ENCODE data around the gene ATG10. TPM values are rescaled to one million over a fixed set of nuclear protein-coding genes. Genes with fewer than 3 reads are reported as not detected.
A peak's percentile ranks its signal among the peaks of the same experiment; 100 is the strongest.

ATG10 gene
- polyA plus RNA-seq, 6 donors from 2014 or later: 3.9 to 14.5 (median 6.5) TPM

GRCh38 chr5:82217917-82218316, 246.1 kb downstream of the ATG10 start:
- peaks cover 0 to 5% of the 10 kb centered on the region in 2 donors for H3K36me3 Mint-ChIP-seq
- H3K27me3 Mint-ChIP-seq: no peaks in the 10 kb centered on the region
- H3K9me3 Mint-ChIP-seq: no peaks in the 10 kb centered on the region
- ATAC-seq (ENCODE audit: low read depth in 2 of 2): no peak
- no peak overlapping the region for H3K4me3 Mint-ChIP-seq
- DNase-seq: no peak
- no peaks in the 10 kb centered on the region for H3K4me1 Mint-ChIP-seq
- H3K27ac Mint-ChIP-seq: peak overlapping the region in 1 of 6 donors; percentile 76

- Mint-ChIP-seq H3K9me3 (no peaks in the 10 kb centered on the region), H3K4me3 (no peak overlapping the region), H3K4me1 (no peaks in the 10 kb centered on the region), H3K27me3 (no peaks in the 10 kb centered on the region), H3K27ac (peak overlapping the region in 1 of 6 donors; percentile 4), H3K36me3 (peaks cover 0 to 5% of the 10 kb centered on the region in 2 donors)
- DNase-seq: no peak
- ATAC-seq (ENCODE audit: low read depth in 2 of 2): no peak
These were observed 246.7 kb downstream of the ATG10 start for GRCh38 chr5:82218374-82219156.

GRCh38 chr5:82221020-82221419, 249.2 kb downstream of the ATG10 start:
- Mint-ChIP-seq H3K4me3 (no peak overlapping the region), H3K4me1 (peaks cover 0 to 5% (median 3%) of the 10 kb centered on the region in 3 donors), H3K9me3 (no peaks in the 10 kb centered on the region), H3K27me3 (no peaks in the 10 kb centered on the region), H3K27ac (peak overlapping the region in 3 of 6 donors; percentile 6 to 83 (median 71)), H3K36me3 (peaks cover 0 to 5% of the 10 kb centered on the region in 2 donors)
- no peak for ATAC-seq (ENCODE audit: low read depth in 2 of 2)
- no peak for DNase-seq

- Mint-ChIP-seq H3K36me3 (peaks cover 0 to 5% of the 10 kb centered on the region in 2 donors), H3K27me3 (no peaks in the 10 kb centered on the region), H3K9me3 (no peaks in the 10 kb centered on the region), H3K4me3 (no peak overlapping the region), H3K27ac (peak overlapping the region in 1 of 6 donors; percentile 39), H3K4me1 (peaks cover 0 to 5% (median 3%) of the 10 kb centered on the region in 3 donors)
- ATAC-seq (ENCODE audit: low read depth in 2 of 2) (no peak), DNase-seq (no peak)
These were observed 251.1 kb downstream of the ATG10 start for GRCh38 chr5:82222597-82223574.

GRCh38 chr5:82225525-82226172, 253.8 kb downstream of the ATG10 start:
- Mint-ChIP-seq H3K27ac (peak overlapping the region in 2 of 6 donors; percentile 71 to 75), H3K27me3 (no peaks in the 10 kb centered on the region), H3K9me3 (no peaks in the 10 kb centered on the region), H3K4me1 (peaks cover 0 to 5% (median 3%) of the 10 kb centered on the region in 3 donors), H3K36me3 (no peaks in the 10 kb centered on the region), H3K4me3 (no peak overlapping the region)
- ATAC-seq (ENCODE audit: low read depth in 2 of 2): peak; percentile 64 to 86
- peak; percentile 55 for DNase-seq

- no peaks in the 10 kb centered on the region for H3K27me3 Mint-ChIP-seq
- no peaks in the 10 kb centered on the region for H3K36me3 Mint-ChIP-seq
- H3K4me3 Mint-ChIP-seq: no peak overlapping the region
- H3K27ac Mint-ChIP-seq: peak overlapping the region in 1 of 6 donors; percentile 56
- no peaks in the 10 kb centered on the region for H3K4me1 Mint-ChIP-seq
- ATAC-seq (ENCODE audit: low read depth in 2 of 2): no peak
- no peaks in the 10 kb centered on the region for H3K9me3 Mint-ChIP-seq
- no peak for DNase-seq
These were observed 263.1 kb downstream of the ATG10 start for GRCh38 chr5:82234885-82235284.

GRCh38 chr5:82244151-82244550, 272.3 kb downstream of the ATG10 start:
- DNase-seq: no peak
- no peak for ATAC-seq (ENCODE audit: low read depth in 2 of 2)
- H3K4me1 Mint-ChIP-seq: no peaks in the 10 kb centered on the region
- peak overlapping the region in 1 of 6 donors; percentile 43 for H3K27ac Mint-ChIP-seq
- peaks cover 0 to 19% of the 10 kb centered on the region in 2 donors for H3K36me3 Mint-ChIP-seq
- no peaks in the 10 kb centered on the region for H3K27me3 Mint-ChIP-seq
- H3K9me3 Mint-ChIP-seq: peaks cover 6 to 22% (median 18%) of the 10 kb centered on the region in 7 donors
- no peak overlapping the region for H3K4me3 Mint-ChIP-seq

GRCh38 chr5:82244854-82245635, 273.2 kb downstream of the ATG10 start:
- Mint-ChIP-seq H3K36me3 (peaks cover 0 to 19% of the 10 kb centered on the region in 2 donors), H3K4me3 (no peak overlapping the region), H3K27me3 (no peaks in the 10 kb centered on the region), H3K27ac (no peak overlapping the region), H3K9me3 (peaks cover 6 to 22% (median 18%) of the 10 kb centered on the region in 7 donors), H3K4me1 (no peaks in the 10 kb centered on the region)
- DNase-seq: no peak
- ATAC-seq (ENCODE audit: low read depth in 2 of 2): no peak

- H3K27me3 Mint-ChIP-seq: no peaks in the 10 kb centered on the region
- peaks cover 6 to 22% (median 18%) of the 10 kb centered on the region in 7 donors for H3K9me3 Mint-ChIP-seq
- H3K4me1 Mint-ChIP-seq: no peaks in the 10 kb centered on the region
- peaks cover 0 to 19% of the 10 kb centered on the region in 2 donors for H3K36me3 Mint-ChIP-seq
- no peak overlapping the region for H3K27ac Mint-ChIP-seq
- DNase-seq (no peak), ATAC-seq (ENCODE audit: low read depth in 2 of 2) (no peak)
- H3K4me3 Mint-ChIP-seq: no peak overlapping the region
These were observed 275.2 kb downstream of the ATG10 start for GRCh38 chr5:82246960-82247574.

GRCh38 chr5:82252744-82253143, 280.9 kb downstream of the ATG10 start:
- no peak overlapping the region for H3K4me3 Mint-ChIP-seq
- no peak for DNase-seq
- no peaks in the 10 kb centered on the region for H3K27me3 Mint-ChIP-seq
- H3K4me1 Mint-ChIP-seq: no peaks in the 10 kb centered on the region
- peaks cover 0 to 7% of the 10 kb centered on the region in 2 donors for H3K36me3 Mint-ChIP-seq
- H3K9me3 Mint-ChIP-seq: peaks cover 4 to 6% (median 5%) of the 10 kb centered on the region in 7 donors
- no peak for ATAC-seq (ENCODE audit: low read depth in 2 of 2)
- H3K27ac Mint-ChIP-seq: no peak overlapping the region

GRCh38 chr5:82255844-82256243, 284.0 kb downstream of the ATG10 start:
- no peak for DNase-seq
- Mint-ChIP-seq H3K4me1 (no peaks in the 10 kb centered on the region), H3K36me3 (no peaks in the 10 kb centered on the region), H3K27ac (peak overlapping the region in 1 of 6 donors; percentile 57), H3K27me3 (no peaks in the 10 kb centered on the region), H3K4me3 (no peak overlapping the region), H3K9me3 (no peaks in the 10 kb centered on the region)
- no peak for ATAC-seq (ENCODE audit: low read depth in 2 of 2)

GRCh38 chr5:82257247-82257646, 285.4 kb downstream of the ATG10 start:
- Mint-ChIP-seq H3K36me3 (no peaks in the 10 kb centered on the region), H3K4me1 (no peaks in the 10 kb centered on the region), H3K9me3 (no peaks in the 10 kb centered on the region), H3K27me3 (no peaks in the 10 kb centered on the region), H3K4me3 (no peak overlapping the region), H3K27ac (peak overlapping the region in 1 of 6 donors; percentile 21)
- no peak for ATAC-seq (ENCODE audit: low read depth in 2 of 2)
- DNase-seq: no peak

All from naive B cell (primary cell).